ENCODE measurements around the gene RPL12. TPM values are rescaled to one million over a fixed set of nuclear protein-coding genes. Genes with fewer than 3 reads are reported as not detected.

Gene RPL12
- total and polyA plus RNA-seq, 9 of the 15 experiments (the other 6 are each of a cell fraction or from before 2014, with no cell fraction given): 1,614 to 4,558 (median 2,531) TPM

DNA sequence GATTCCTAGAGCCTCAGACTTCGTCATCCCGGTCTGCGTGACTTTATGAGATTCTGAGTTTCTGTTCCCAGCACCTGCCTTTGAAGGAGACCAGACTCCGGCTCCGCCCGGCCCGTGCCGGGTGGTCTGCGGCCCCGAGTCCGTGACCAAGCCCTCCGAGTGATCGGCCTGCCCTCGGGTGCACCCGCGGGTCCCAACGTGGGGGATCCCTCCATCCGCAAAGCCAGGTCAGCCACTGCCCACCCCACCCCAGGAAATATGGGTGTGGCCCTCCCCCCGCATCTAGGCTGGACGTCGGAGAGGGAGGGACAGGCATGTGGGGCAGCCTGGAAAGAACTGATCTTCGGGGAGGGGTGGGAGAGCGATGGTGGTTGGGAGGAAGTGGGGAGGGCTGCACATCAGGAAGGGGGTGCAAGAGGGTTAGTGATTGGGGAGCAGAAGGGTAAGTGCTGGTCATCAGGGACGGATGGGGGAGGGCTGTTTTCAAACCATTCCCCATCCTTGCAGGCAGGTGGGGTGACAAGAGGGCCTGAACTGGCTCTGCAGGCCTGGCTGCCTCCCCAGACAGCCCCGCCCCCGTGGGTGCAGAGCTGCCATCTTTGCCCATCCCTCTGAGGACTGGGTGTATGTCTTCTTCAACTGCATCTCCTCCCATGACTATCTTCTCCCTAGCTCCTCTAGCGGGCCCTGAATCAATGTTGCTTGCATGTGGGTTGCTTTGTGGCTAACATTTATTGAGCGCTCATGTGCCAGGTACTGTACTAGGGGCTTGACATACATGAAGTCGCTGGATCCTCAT lies 851 bp upstream of the RPL12 start (continued):
- TF ChIP-seq ZZZ3 (IDR thresholded peaks at IDR 0.05): no peak
- TF ChIP-seq, protein P1, sequence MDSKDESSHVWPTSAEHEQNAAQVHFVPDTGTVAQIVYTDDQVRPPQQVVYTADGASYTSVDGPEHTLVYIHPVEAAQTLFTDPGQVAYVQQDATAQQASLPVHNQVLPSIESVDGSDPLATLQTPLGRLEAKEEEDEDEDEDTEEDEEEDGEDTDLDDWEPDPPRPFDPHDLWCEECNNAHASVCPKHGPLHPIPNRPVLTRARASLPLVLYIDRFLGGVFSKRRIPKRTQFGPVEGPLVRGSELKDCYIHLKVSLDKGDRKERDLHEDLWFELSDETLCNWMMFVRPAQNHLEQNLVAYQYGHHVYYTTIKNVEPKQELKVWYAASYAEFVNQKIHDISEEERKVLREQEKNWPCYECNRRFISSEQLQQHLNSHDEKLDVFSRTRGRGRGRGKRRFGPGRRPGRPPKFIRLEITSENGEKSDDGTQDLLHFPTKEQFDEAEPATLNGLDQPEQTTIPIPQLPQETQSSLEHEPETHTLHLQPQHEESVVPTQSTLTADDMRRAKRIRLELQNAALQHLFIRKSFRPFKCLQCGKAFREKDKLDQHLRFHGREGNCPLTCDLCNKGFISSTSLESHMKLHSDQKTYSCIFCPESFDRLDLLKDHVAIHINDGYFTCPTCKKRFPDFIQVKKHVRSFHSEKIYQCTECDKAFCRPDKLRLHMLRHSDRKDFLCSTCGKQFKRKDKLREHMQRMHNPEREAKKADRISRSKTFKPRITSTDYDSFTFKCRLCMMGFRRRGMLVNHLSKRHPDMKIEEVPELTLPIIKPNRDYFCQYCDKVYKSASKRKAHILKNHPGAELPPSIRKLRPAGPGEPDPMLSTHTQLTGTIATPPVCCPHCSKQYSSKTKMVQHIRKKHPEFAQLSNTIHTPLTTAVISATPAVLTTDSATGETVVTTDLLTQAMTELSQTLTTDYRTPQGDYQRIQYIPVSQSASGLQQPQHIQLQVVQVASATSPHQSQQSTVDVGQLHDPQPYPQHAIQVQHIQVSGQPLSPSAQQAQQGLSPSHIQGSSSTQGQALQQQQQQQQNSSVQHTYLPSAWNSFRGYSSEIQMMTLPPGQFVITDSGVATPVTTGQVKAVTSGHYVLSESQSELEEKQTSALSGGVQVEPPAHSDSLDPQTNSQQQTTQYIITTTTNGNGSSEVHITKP (IDR thresholded peaks at IDR 0.05; ENCODE audit: partially characterized antibody): peak; percentile 20
- peak; percentile 33; the same call in 1 of the 2 replicates for TF ChIP-seq DPF2 (IDR thresholded peaks at IDR 0.05)
- TF ChIP-seq BRD4 (IDR thresholded peaks at IDR 0.05): no peak
- no peak for TF ChIP-seq KLF13 (tag; IDR thresholded peaks at IDR 0.05; ENCODE audit: borderline replicate concordance, low read depth)
- TF ChIP-seq THRAP3 (IDR thresholded peaks at IDR 0.05; ENCODE audit: borderline replicate concordance): no peak
- no peak for TF ChIP-seq ZFP1 (CRISPR knock-in tag; IDR thresholded peaks at IDR 0.05)
- TF ChIP-seq, protein P2, sequence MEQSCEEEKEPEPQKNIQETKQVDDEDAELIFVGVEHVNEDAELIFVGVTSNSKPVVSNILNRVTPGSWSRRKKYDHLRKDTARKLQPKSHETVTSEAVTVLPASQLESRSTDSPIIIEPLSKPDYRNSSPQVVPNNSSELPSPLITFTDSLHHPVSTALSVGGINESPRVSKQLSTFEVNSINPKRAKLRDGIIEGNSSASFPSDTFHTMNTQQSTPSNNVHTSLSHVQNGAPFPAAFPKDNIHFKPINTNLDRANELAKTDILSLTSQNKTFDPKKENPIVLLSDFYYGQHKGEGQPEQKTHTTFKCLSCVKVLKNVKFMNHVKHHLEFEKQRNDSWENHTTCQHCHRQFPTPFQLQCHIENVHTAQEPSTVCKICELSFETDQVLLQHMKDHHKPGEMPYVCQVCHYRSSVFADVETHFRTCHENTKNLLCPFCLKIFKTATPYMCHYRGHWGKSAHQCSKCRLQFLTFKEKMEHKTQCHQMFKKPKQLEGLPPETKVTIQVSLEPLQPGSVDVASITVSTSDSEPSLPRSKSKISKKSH (CRISPR knock-in tag; IDR thresholded peaks at IDR 0.05): no peak
- no peak for TF ChIP-seq ZNF263 (CRISPR knock-in tag; IDR thresholded peaks at IDR 0.05; ENCODE audit: borderline replicate concordance)
- no peak for TF ChIP-seq CEBPB (tag; IDR thresholded peaks at IDR 0.05)
- peak; percentile 1 to 82; a peak in 2 of 4 replicates for TF ChIP-seq KDM1A (IDR thresholded peaks at IDR 0.05)
- no peak for TF ChIP-seq GABPA (tag; conservative IDR thresholded peaks at IDR 0.05; ENCODE audit: low read depth)
- TF ChIP-seq, protein P3, sequence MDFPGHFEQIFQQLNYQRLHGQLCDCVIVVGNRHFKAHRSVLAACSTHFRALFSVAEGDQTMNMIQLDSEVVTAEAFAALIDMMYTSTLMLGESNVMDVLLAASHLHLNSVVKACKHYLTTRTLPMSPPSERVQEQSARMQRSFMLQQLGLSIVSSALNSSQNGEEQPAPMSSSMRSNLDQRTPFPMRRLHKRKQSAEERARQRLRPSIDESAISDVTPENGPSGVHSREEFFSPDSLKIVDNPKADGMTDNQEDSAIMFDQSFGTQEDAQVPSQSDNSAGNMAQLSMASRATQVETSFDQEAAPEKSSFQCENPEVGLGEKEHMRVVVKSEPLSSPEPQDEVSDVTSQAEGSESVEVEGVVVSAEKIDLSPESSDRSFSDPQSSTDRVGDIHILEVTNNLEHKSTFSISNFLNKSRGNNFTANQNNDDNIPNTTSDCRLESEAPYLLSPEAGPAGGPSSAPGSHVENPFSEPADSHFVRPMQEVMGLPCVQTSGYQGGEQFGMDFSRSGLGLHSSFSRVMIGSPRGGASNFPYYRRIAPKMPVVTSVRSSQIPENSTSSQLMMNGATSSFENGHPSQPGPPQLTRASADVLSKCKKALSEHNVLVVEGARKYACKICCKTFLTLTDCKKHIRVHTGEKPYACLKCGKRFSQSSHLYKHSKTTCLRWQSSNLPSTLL (IDR thresholded peaks at IDR 0.05): no peak
- TF ChIP-seq ZSCAN29 (IDR thresholded peaks at IDR 0.05): no peak
- TF ChIP-seq RNF2 (IDR thresholded peaks at IDR 0.05): no peak
- TF ChIP-seq HEY1 (CRISPR knock-in tag; IDR thresholded peaks at IDR 0.05; ENCODE audit: borderline replicate concordance): no peak
- peak; percentile 58; the same call in 1 of the 2 replicates for TF ChIP-seq SPI1 (IDR thresholded peaks at IDR 0.05; ENCODE audit: borderline replicate concordance, low read depth, low read length)
- no peak for TF ChIP-seq HMG20B (CRISPR knock-in tag; IDR thresholded peaks at IDR 0.05)
- no peak; the same call in none of the 2 replicates for TF ChIP-seq L3MBTL2 (IDR thresholded peaks at IDR 0.05)
- TF ChIP-seq, protein P4, sequence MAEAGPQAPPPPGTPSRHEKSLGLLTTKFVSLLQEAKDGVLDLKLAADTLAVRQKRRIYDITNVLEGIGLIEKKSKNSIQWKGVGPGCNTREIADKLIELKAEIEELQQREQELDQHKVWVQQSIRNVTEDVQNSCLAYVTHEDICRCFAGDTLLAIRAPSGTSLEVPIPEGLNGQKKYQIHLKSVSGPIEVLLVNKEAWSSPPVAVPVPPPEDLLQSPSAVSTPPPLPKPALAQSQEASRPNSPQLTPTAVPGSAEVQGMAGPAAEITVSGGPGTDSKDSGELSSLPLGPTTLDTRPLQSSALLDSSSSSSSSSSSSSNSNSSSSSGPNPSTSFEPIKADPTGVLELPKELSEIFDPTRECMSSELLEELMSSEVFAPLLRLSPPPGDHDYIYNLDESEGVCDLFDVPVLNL (CRISPR knock-in tag; IDR thresholded peaks at IDR 0.05; ENCODE audit: low read depth): 0 out of 2 replicates have a peak, but pooled peaks have one; percentile 39
- TF ChIP-seq SMARCE1 (IDR thresholded peaks at IDR 0.05): no peak
- no peak for TF ChIP-seq PURB (CRISPR knock-in tag; IDR thresholded peaks at IDR 0.05; ENCODE audit: low read depth)

All from K562 (cell line).